Left lung (tissue), 10 donors: ENCODE results near the gene TMEM131L. TPM values are rescaled to one million over a fixed set of nuclear protein-coding genes. Genes with fewer than 3 reads are reported as not detected.

ENCODE experiments used
- ATAC-seq: fragments of 200-7000 bp; cut with Tn5 transposase; one replicate; pipeline ENCODE4 v1.9.1; 2020; ENCODE audit warnings: moderate library complexity
- DNase-seq, 4 donors: peaks; one replicate each; pipeline ENCODE4 v3.0.0-alpha.2; 2013 to 2020
- H3K27ac ChIP-seq, 2 donors: fragments of 200-600 bp; sonication (generic) in 1 of 2; one replicate each; pipeline versions ENCODE4 v1.5.0 to v1.8.0; 2020 to 2021
- H3K27me3 ChIP-seq, 2 donors: fragments of 200-600 bp; sonication (generic) in 1 of 2; one replicate each; pipeline versions ENCODE4 v1.5.0 to v1.8.0; 2020 to 2021
- H3K36me3 ChIP-seq, 2 donors: fragments of 200-600 bp; sonication (generic) in 1 of 2; one replicate each; pipeline versions ENCODE4 v1.5.0 to v1.8.0; 2020 to 2021
- H3K4me1 ChIP-seq, 2 donors: fragments of 200-600 bp; one replicate each; pipeline ENCODE4 v1.8.0; 2021
- H3K4me3 ChIP-seq, 2 donors: fragments of 200-600 bp; sonication (generic) in 1 of 2; one replicate each; pipeline versions ENCODE4 v1.5.0 to v1.8.0; 2020 to 2021; ENCODE audit warnings: mild to moderate bottlenecking in 1 of 2
- H3K9me3 ChIP-seq, 2 donors: fragments of 200-600 bp; sonication (generic) in 1 of 2; one replicate each; pipeline versions ENCODE4 v1.5.0 to v1.8.0; 2020 to 2021
- intact Hi-C, 2 donors: fragments of 100-400 bp; cut with DNase I; formaldehyde crosslinking; loops; one replicate each; pipeline versions ENCODE4 v1.11.2 to v1.14.2; 2022
- polyA plus RNA-seq, 6 donors: library from polyadenylated mRNA; unstranded; fragments of 120-200 nt; gene quantifications; one replicate each; pipeline ENCODE4 v1.2.1, GENCODE V29; 2013; ENCODE audit not compliant: insufficient read length in 6 of 6
- total RNA-seq, 2 donors: library from RNA; stranded (reverse); fragmentation: NEBNext Ultra II Directional; extraction: Animal tissue kit (Norgen Biotek cat#: 25700); gene quantifications; one replicate each; pipeline ENCODE4 v1.2.1, GENCODE V29; 2021
- TF ChIP-seq, protein P1 (sequence below), 2 donors: fragments of 200-600 bp; sonication (generic) in 1 of 2; IDR thresholded peaks; one replicate each; pipeline versions ENCODE4 v1.5.0 to v1.8.0; 2021; ENCODE audit warnings: antibody characterized with exemption in 2 of 2
- donor health status: DM: no; HTN: yes; CAD: no.
- donor health status: DM: no; HTN: no; CAD: no.

The TMEM131L gene
- total and polyA plus RNA-seq, 8 donors: 17.6 to 34.2 (median 30.4) TPM

DNA sequence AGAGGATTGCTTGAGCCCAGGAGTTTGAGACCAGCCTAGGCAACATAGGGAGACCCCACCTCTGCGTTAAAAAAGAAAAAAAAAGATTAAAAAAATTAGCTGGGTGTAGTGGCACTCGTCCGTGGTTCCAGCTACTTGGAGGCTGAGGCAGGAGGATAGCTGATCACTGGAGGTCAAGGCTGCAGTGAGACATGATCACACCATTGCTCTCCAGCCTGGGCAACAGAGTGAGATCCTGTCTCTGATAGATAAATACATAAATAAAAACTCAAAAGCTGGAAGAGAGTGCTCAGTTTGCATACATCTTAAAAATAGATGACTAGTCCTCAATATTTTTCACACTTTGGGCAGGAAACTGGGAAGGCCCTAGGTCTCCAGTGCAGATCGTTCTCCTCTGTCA lies 54.1 kb downstream of the TMEM131L start:
- H3K9me3 ChIP-seq: no peaks in the 10 kb centered on the region
- no peaks in the 10 kb centered on the region for H3K27me3 ChIP-seq
- H3K4me1 ChIP-seq: peaks cover 7 to 65% of the 10 kb centered on the region in 2 donors
- peak overlapping the region in 1 of 2 donors; percentile 60 for H3K27ac ChIP-seq
- H3K4me3 ChIP-seq: no peak overlapping the region
- intact Hi-C loops: no loop called here
- H3K36me3 ChIP-seq: peaks cover 0 to 6% of the 10 kb centered on the region in 2 donors
- TF ChIP-seq, protein P1, sequence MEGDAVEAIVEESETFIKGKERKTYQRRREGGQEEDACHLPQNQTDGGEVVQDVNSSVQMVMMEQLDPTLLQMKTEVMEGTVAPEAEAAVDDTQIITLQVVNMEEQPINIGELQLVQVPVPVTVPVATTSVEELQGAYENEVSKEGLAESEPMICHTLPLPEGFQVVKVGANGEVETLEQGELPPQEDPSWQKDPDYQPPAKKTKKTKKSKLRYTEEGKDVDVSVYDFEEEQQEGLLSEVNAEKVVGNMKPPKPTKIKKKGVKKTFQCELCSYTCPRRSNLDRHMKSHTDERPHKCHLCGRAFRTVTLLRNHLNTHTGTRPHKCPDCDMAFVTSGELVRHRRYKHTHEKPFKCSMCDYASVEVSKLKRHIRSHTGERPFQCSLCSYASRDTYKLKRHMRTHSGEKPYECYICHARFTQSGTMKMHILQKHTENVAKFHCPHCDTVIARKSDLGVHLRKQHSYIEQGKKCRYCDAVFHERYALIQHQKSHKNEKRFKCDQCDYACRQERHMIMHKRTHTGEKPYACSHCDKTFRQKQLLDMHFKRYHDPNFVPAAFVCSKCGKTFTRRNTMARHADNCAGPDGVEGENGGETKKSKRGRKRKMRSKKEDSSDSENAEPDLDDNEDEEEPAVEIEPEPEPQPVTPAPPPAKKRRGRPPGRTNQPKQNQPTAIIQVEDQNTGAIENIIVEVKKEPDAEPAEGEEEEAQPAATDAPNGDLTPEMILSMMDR (IDR thresholded peaks at IDR 0.05): no peak
- ATAC-seq (no peak), DNase-seq (no peak)

DNA sequence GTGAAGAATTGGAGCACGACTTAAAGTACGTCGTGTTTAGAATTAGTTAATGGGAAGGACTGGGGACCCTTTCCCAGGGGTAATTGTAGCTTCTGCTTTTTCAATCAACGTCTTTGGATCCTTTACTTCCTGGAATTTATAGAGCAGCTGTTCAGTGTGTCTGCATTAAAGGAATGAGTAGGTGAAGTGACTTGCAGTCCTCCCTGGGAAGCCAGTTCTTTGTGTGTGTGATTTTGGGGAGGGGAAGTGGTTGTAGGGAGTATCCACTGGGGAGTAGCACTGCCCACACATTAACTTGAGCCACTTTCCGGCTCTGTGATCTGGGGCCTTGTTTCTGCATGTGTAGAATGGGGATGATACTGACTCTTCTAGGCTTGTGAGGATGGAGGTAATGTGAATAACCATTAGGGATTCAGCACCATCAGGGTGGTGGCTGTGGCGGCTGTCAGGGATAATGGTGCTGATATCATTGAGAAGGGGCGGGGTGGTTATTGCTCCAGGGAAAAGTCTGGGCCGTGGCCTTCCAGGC lies 54.7 kb downstream of the TMEM131L start:
- TF ChIP-seq, protein P1 (IDR thresholded peaks at IDR 0.05): no peak
- Histone ChIP-seq H3K27me3 (no peaks in the 10 kb centered on the region), H3K4me1 (peaks cover 7 to 68% of the 10 kb centered on the region in 2 donors), H3K4me3 (no peak overlapping the region), H3K27ac (peak overlapping the region in 1 of 2 donors; percentile 60), H3K9me3 (no peaks in the 10 kb centered on the region), H3K36me3 (peaks cover 0 to 6% of the 10 kb centered on the region in 2 donors)
- ATAC-seq: no peak
- DNase-seq: no peak
- intact Hi-C loops: no loop called here

DNA sequence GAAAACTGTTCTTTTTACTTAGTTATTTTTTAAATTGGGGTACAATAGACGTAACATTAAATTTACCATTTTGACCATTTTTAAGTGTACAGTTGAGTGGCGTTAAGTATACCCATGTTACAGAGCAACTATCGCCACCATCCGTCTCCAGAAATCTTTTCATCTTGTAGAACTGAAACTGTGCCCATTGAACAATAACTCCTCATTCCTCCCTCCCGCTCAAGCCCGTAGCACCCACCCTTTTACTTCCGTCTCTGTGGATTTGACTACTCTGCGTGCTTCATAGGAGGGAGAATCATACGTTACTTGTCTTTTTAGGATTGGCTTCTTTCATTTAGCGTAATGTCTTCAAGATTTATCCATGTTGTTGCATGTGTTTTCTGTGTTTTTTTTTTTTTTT lies 55.3 kb downstream of the TMEM131L start:
- intact Hi-C loops: no loop called here
- no peak for ATAC-seq
- peak overlapping the region in 1 of 2 donors; percentile 60 for H3K27ac ChIP-seq
- no peak overlapping the region for H3K4me3 ChIP-seq
- no peaks in the 10 kb centered on the region for H3K27me3 ChIP-seq
- no peak for DNase-seq
- TF ChIP-seq, protein P1 (IDR thresholded peaks at IDR 0.05): no peak
- H3K9me3 ChIP-seq: no peaks in the 10 kb centered on the region
- H3K4me1 ChIP-seq: peaks cover 7 to 74% of the 10 kb centered on the region in 2 donors
- peaks cover 0 to 3% of the 10 kb centered on the region in 2 donors for H3K36me3 ChIP-seq

DNA sequence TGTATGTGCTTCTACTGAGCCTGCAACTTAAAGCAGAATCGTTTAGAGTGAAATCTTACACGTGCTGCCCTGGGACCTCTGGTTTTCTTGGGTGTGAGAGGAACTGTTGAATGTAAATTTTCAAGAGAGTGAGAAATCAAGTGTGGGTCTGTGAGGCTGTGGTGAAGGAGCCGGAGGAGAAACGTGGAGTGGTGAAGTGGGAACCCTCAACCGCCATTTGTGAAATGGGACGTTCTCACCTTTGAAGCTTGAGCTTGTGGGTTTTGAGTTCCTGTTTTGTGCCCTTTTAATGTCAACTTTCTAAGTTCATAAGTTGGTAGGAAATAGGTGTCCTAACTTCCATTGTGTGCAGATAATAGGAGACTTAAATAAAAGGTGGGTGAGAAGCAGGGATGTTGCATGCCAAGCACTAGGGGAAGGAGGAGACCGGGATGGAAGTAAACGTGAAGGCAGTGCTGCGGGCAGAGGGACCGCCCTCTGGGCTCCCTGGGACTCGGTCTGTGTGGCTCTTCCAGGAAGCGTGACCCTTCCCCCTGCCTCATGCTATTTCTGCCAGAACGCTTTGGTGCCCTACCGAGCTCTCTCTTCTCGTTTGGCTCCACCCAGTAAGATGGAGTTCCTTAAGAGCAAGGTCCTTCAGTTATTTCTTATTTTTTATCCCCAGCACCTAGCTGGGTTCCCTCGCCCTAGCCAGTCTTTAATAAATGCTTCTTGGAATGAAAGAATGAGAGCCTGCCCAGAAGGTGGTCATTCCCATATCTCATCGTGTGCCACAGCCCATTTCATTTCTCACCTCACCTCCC lies 56.0 kb downstream of the TMEM131L start:
- no peaks in the 10 kb centered on the region for H3K27me3 ChIP-seq
- H3K4me1 ChIP-seq: peaks cover 7 to 82% of the 10 kb centered on the region in 2 donors
- no peak overlapping the region for H3K4me3 ChIP-seq
- no peaks in the 10 kb centered on the region for H3K36me3 ChIP-seq
- H3K27ac ChIP-seq: peak overlapping the region in 1 of 2 donors; percentile 60
- H3K9me3 ChIP-seq: no peaks in the 10 kb centered on the region
- intact Hi-C loops: no loop called here
- ATAC-seq: no peak
- DNase-seq: no peak
- TF ChIP-seq, protein P1 (IDR thresholded peaks at IDR 0.05): no peak

DNA sequence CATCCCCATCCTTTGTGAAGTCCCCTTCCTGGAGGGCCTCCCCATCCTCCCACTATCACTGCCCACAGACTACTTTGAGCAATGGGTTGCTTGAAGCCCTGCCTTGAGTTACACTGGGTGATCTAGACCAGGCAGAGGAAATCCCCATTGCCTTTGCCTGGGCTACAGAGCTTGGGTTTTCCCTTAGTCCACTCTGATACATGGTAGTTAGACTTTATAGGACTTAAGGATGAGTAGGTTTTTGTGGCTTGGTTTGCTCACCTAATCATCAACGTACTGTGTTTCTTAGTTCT lies 56.6 kb downstream of the TMEM131L start:
- DNase-seq (no peak), ATAC-seq (no peak)
- H3K9me3 ChIP-seq: no peaks in the 10 kb centered on the region
- H3K27ac ChIP-seq: peak overlapping the region in 1 of 2 donors; percentile 60
- H3K4me3 ChIP-seq: no peak overlapping the region
- intact Hi-C loops: no loop called here
- peaks cover 7 to 87% of the 10 kb centered on the region in 2 donors for H3K4me1 ChIP-seq
- TF ChIP-seq, protein P1 (IDR thresholded peaks at IDR 0.05): no peak
- no peaks in the 10 kb centered on the region for H3K36me3 ChIP-seq
- no peaks in the 10 kb centered on the region for H3K27me3 ChIP-seq
